SKM-1 (cell line): ENCODE measurements around the gene UQCR10.

Experiments used
- DNase-seq: peaks from one replicate; lab custom pipeline; 2025; ENCODE audit not compliant: unreplicated experiment; lab: John Stamatoyannopoulos, UW

UQCR10 gene

DNA sequence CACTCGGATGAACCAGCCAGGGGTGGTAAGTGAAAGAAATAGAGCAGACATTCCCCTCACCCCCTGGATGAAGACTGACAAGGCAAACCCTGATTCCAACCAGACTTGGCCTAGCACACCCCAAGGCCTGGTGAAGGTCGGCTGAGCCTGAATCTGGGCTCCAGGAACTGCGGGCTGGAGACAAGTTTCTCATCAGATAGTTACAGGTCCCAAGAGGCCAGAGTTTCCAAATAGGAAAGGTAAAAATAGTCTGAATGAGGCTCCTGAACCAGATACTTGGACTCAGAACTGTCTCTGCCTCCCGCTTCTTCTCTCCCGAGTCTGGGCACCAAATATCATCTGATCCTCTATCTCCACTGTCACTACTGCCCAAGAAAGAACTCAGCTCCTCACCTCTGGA, 8.2 kb upstream of the UQCR10 start:
- DNase-seq = no peak

DNA sequence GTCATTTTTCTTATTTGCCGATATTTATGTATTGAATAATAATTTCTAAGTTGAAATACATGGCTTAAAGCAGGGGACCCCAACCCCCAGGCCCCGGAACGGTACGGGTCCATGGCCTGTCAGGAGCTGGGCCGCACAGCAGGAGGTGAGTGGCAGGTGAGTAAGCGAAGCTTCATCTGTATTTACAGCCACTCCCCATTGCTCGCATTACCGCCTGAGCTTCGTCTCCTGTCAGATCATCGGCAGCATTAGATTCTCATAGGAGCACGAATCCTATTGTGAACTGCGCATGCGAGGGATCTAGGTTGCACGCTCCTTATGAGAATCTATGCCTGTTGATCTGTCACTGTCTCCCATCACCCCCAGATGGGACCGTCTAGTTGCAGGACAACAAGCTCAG, 4.9 kb upstream of the UQCR10 start:
- no peak for DNase-seq

DNA sequence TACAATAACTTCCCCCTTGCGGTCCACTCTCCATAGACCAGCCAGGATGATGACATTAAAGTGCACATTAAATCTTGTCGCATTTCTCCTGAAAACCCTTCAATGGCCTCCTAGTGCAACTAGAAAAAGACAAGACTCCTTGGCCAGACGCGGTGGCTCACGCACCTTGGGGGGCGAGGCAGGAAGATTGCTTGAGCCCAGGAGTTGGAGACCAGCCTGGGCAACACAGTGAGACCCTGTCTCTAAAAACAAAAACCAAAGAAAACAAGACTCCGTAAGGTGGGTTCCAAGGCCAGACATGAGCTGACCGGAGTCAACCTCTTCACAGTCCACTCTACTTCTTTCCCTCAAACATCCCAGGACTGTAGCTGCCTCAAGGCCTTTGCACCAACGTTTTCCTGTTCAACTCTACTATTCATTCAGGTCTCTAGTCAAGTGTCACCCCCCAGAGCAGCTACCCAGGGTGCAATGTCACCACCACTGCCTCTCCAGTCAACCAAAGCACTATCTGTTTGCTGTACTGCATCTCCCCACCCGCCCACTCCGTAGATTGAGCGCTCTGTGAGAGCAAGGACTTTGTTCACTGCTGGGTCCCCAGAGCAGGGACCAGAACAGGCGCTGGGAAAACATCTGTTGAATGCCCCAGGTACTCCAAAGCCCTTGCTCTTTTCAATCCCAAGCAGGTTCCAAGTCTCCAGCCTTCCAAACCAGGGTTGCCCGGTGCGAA, 1.1 kb upstream of the UQCR10 start:
- no peak for DNase-seq

DNA sequence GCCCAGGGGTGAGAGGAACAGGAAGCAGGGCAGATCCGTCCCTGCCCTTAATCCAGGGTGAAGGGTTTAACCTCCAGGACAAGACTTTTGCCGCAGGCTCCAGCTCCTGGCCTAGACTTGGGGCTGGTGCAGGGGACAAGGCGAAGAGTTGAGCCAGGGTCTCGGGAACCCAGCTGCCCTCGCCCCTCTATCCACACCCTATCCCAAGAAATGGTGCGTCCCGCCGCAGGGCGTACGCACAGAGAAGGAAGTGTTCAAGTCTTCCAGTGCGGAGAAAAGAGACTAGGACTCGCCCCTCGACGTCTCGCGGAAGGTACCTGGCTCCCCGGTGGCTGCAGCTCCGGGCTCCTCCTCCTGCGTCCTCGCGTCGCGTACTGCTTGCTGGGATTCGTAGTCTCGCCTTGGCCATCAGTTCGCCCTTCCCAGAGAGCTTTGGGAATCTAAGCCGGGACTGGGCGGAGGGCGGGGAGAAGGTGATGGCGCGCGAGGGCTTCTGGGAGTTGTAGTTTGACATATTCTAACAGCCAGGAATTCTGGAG, 468 bp upstream of the UQCR10 start, which contains the start of gene ZMAT5:
Gene ZMAT5, minus strand, starts transcription at position 376 of the 539 bp plus-strand sequence. CDS start 18,463 bp downstream, outside the sequence.
- DNase-seq = peak; percentile 96

DNA sequence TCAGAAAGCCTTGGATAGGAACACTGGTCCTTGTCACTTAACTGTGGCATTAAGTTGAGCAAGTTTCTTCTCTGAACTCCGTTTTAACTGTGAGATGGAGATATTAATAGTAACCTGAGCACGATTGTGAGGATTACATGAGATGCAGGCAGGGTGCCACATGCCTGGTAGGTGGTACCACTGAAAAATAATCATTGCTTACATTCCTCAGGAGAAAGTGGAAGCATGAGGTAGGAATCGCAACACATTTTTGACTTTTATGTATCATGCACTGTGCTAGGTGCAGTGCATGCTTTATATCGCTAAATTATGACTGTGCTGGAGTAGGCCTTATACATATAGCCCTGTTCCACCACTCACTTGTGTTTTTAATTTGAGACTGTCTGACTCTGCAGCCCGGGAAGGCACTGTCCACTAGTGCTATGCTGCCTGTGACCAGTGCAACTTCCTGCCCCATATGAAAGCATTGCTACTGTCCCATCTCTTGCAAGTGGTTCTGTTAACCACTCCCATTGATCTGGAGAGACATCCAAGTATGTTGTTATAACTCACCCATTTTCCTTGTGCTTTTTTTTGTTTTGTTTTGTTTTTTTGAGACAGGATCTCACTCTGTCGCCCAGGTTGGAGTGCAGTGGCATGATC, 1.0 kb downstream of the UQCR10 start:
- DNase-seq = no peak

DNA sequence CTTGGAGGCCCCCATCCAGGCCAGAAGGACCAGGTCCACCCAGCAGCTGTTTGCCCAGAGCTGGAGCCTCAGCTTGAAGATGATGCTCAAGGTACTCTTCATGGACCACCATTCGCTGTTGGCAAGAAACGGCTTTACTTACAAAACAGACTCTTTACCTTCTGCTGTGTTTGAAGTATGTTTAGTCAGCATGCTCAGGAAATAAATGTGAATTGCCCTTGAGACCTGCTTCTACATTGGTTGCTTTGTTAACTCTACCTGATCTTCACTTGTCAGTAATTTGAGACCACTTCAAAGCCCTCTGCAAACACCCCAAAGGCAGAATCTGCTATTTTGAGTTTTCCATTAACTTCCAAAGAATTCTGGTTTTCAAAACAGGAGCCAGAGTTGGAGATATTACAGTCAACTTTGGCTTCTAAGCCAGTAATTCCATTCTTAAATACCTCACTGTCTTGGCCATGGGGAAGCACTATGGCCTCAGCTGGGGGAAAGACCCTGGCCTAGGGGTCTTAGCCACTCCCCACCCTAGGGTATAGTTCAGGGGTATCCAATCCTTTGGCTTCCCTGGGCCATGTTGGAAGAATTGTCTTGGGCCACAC, 2.7 kb downstream of the UQCR10 start:
- DNase-seq = no peak

DNA sequence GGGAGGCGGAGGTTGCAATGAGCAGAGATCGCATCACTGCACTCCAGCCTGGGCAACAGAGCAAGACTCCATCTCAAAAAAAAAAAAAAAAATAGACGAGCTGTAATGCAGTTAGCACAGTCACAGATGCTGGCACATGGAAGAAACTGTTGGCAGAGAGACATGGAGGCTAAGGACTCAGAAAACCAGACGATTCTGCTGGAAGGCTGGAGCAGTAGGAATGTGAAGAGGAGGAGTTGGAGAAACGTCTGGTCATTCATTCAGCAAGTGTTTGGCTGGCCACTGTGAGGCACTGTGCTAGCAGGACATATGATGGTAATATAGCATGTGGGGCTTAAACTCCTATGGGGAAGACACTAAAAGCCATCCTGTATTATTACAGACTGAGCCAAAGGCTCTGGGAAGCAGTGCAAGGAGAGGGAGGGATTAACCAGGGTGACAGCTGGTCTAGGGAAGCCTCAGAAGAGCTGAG, 5.0 kb downstream of the UQCR10 start:
- no peak for DNase-seq

DNA sequence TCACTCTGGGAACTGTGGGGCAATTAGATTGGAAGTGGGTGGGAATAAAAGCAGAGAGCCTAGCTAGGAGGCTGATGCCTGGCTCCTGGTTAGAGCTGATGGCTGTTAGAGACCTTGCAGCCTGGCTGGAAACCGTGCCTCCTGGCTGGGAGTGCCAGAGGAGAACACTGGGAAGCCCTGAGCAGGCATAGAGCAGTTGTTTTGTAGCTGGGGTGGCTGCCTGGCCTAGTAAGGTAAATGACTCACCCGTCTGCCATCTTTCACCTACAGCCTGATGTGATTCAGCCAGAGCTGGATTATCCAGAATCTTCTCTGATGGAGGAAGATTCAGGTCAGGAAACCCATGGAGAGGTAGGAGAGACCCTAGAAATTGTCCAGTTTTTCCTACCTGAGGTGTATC, 6.1 kb downstream of the UQCR10 start:
- DNase-seq = no peak

DNA sequence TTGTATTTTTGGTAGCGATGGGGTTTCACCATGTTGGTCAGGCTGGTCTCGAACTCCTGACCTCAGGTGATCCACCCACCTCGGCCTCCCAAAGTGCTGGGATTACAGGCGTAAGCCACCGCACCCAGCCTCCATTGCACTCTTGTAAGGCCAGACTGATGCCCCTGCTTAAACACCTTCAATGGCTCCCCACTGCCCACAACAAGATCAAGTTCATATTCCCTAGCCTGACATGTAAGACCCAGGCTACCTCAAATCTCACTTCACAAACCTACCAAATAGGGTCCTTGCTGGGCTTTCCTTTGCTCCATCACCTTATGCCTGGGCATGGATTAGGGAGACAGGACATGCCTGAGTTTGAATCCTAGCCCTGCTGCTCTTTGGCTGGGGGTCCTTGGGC, 13.1 kb downstream of the UQCR10 start:
- DNase-seq = no peak

DNA sequence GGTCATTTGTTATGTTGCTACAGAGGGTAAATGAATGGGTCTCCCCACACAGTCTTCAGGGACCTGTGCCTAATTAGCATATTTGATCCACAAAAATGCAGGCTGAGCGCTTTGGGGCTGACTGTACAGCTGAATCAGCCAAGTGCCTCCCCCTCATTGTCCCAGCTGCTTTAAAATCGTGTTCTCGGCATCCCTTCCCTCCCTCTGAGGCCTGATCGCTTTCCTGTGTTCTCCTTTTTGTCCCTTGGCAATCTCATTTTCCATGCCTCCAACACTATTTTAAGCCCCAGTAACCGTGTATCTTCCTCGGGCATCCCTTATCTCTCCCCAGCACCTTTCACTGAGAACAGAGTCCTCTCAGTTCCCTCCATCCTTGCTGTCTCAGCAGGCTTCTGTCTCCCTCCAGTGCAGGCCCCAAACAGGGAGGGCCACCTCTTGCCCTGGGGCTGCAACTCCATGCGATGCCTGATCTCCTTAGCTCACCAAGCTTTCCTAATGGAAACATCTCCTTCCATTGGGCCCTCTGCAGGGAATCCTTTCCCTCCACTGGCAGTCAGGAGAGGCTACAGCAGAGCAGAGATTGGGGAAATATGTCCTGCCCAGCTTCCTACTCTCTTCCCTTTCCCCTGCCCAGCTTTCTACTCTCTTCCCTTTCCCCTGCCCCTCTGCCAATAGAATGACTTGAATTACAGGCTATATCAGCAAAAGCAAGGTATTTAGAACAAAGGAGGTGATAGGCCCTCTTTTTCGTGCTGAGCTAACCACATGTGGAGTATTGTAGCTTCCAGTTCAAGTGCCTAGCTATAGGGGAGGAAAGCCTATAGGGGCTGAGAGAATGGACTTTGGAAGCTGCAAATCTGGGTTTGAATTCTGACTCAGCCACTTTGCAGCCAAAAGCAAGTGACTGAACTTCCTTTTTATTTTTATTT, 13.8 kb downstream of the UQCR10 start:
- DNase-seq = no peak

DNA sequence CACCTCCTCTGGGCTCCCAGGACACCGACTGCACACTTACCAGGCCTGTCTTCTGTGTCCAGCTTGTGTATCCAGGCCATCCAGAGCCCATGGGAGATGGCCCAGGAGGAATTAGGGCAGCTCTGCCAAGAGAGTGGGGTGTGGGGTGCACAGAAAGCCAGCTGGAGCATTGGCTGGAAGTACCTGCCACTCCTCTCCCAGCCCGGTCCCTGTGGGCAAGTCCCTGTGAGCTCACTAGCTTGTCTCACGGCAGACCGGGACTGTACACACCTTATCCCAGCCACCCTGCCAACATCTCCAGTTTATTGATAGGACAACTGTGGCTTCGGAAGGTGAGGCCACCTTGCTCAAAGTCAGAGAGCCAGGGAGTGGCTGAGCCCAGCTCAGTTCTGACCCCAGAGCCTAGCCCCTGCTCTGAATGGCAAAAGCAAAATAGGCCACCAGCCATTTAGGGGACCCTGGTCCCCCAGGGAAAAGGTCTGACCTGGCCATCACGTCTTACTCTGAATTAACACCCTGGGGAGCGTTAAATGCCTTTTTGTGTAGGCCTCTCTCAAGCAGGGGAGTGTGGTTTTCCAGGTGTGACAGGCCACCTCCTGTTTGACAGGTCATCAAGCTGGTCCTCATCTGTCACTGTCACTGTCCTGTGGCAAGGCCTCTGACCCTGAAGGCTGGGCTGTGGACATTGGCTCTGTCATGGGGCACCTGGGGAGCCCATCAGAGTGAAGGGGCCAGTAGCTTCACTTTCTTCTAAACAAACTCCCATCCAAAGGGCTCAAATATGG, 15.1 kb downstream of the UQCR10 start:
- DNase-seq = no peak

DNA sequence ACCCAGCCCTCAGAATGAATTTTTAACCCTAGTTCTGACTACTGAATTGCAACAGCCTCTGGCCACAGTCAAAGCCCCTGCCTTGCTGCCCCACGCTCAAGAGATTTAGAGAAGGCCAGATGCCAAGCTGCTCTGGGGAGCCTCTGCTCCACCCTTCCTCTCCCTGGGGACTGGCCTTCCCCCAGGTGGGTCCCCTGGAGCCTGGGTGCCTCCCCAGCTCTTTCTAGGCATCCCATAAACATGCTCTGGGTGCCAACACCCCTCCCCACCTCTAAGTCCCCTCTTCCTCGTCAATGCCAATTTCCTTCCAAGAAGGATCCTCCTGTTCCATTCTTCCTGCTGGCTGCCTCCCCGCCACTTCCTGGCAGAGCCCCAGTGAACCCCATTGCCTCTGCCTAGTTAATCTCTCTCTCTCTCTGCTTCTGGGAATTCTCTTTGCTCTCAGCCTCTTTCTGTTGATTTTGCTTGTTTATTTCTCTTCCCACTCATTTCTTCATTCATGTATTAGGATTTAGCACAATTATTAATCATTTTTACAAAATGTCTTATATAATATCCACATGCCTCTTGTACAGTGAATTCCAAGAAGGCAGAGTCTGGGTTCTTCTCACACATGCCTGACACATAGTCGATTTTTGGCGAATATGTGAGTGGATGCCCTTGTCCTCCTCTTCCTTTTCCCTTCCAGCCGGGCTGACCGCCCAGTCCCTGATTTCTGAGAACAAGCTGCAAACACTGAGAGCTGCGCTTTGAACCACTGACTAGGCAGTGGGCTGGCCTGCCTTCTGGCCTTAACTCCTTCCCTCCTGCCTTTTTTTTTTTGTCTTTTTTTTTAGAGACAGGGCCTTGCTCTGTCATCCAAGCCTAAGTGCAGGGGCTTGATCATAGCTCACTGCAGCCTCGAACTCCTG, 17.5 kb downstream of the UQCR10 start:
- no peak for DNase-seq

DNA sequence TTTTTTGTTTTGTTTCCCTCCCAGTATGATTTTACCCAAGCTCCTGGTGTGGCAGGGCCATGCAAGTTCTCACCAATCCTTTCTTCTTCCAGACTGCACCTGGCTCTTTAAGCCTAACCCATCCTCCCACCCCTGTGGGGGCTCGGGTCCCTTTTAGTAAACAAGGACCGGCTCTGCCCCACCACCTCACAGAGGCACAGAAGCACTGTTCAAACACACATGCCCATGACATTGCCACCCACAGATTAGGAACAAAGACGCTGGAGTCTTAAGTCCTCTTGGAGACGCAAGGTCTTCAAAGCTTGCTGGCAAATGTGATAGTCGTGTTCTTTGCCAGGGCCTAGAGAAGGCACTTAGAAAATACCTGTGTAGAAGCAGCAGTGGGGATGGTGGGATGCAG, 18.9 kb downstream of the UQCR10 start:
- DNase-seq = no peak

DNA sequence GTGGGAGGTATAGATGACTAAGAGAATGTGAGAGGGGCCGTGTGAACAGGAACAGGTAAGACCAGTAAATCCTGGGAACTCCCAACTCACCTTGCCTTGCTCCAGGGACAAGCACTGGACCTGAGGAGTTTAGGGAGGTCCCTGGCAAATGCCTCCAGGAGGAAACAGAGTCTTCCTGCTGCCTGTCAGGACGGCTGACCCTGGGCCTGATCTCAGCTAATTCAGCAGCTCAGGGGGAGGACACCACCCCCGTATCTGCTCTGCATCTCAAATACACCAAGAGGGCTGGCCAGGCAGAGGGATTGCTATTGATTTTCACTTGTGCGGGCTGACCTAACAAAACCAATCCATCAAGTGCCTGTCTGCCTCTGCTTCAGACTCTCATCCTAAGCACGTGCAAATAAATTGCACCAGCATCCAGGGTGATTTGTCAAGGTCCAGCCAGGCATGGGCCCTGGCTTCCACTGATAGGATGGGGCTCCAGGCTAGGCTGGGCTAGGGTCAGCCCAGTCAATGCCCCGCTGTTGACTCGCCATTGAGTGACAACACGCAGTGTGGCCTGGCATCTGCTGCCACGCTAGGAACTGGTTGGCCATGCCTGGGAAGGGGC, 20.3 kb downstream of the UQCR10 start:
- no peak for DNase-seq

DNA sequence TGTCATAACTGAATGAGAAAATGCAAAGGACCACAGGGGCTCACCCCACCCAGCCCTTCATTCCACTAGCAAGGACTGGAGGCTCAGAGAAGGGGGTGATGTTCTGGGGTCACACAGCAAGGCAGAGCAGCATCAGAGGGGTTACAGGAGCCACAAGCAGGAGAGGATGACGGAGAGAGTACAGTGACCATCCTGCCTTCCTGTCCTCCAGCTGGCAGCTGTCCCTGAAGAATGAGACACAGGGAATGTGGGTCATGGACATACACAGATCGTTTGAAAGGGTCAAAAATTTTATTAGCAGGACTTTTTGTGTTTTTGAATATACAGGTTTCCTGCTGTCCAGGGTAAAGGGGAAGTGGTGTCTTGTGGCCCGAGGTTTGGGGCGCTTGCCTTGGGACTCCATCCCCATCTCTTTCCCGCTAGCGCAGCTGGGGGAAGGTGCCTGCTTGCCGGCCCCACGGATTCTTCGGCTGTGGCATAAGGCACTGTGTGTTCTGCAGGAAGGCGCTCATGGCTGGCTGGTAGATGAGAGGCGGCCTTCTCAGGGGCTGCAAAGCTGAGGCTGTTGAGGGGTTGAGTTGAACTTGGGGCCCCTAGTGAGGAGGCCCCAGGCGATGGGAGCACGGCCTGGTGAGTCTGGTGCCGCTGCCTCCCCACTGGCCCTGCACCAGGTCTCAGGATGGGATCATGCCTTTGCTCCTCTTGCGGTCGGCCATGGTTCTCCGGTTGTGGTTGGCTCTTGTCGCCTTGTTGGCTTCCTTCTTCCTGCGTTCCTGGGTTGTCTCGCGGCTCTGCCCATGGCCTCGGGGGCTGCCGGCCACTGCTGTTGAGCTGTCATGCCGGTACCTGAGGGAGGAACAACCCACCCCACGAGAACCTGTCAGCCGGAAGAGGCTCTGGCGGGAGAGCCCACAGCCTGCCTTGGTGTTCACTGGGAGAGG, 21.4 kb downstream of the UQCR10 start:
- no peak for DNase-seq

DNA sequence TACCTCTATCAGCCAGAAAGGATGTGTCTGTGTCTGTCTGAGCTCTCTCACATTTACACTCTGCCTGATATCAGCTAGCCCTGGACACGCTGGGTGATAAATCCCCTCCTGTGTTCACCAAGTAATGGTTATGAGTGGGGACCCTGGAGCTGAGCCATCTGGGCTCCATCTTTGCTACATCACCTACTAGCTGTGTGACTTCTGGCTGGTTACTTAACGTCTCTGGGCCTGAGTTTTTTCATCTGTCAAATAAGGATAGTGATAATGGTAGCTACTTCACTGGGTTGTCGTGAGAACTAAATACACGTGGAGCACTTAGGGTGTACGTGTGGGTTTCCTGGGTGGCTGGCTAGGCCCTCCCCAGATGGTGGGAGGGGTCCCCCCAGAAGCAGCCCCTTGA, 22.9 kb downstream of the UQCR10 start:
- no peak for DNase-seq

DNA sequence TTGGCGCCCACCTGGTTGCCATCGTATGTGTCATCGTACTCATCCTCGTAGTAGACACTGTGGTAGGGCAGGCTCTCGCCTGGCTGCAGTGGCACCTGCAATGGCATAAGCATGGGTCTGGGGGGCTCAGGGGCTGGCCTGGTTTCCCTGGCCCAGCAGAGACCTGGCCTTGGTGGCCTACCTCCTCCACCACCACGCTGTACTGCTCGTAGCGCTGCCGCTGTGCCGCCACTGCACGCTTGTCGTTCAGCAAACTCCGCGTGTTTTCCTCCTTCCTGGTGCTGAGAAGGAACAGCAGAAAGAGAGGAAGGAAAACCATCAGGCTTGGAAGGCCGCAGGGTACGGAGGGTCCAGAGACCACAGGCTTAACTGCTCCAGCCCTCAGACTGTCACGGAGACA, 26.2 kb downstream of the UQCR10 start:
- DNase-seq = no peak

DNA sequence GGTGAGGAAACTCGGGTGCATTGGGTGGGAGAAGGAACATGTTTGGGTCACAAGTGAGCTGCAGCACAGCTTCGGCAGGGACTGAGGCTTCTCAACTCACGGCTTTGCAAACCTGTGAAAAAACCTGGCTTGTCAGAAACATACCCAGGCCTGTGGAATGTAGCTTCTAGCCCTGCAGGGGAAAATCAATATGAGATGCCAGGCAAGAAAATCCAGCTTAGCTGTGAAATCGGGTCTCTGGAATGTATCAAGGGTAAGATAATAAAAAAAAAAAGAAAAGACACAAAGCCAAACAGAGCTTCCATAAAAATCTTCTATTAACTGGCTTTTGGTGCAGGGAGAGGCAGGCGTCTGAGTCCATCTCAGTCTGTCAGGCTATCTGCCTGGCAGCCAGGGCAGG, 28.5 kb downstream of the UQCR10 start:
- DNase-seq = no peak
